ENCODE results near the gene FABP1.

Gene FABP1

DNA sequence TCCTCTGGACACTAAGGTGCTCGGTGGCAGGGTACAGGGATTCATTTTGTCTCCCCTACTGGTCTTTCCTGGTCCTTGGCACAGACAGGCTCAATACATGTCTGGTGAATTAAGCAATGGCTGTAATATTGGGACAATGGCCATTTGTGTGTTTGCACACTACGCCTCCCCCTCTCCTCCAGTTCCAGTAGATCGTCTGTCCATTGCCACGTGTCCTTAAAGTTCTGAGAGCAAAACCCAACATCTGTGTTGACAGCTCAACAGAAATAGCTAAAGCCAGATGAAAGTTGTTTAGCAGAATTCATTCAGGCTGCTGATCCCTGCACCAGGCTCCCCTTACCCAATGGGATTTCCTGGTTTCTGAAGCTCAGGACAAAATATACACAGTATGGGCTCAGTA is 9.0 kb upstream of the FABP1 start:
- no peak for DNase-seq

DNA sequence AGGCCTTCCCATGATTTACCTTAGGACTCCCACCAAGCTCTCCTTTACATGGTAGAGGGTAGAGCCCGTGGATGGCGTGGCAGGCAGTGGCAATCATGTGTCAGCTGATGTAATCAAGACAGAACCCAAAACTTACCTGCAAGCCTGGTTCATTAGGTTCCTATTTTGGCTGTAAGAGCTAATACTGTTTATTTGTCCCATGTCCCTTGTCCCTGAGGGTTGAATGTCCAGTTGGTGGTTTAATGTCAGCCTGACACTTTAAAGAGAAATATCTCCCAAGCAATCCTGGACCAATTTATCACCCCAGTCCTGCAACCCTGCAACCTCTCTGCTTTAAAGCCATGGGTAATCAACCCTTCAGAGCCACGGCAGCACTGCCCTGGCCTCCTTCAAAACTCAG is 6.0 kb upstream of the FABP1 start:
- DNase-seq = no peak

DNA sequence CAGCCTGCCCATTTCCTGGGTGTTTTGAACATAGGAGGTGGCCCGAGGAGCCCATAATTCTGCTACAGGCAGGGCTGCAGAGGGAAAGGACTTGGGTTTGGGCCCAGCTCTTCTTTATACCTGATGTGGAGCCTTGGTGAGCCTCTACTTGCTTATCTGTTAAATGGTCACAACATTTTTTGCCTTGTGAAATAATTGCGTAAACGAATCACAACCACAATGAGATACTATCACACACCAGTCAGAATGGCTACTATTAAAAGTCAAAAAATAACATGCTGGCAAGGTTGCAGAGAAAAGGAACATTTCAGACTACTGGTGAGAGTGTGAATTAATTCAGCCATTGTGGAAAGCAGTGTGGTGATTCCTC is 4.1 kb upstream of the FABP1 start:
- DNase-seq = no peak

DNA sequence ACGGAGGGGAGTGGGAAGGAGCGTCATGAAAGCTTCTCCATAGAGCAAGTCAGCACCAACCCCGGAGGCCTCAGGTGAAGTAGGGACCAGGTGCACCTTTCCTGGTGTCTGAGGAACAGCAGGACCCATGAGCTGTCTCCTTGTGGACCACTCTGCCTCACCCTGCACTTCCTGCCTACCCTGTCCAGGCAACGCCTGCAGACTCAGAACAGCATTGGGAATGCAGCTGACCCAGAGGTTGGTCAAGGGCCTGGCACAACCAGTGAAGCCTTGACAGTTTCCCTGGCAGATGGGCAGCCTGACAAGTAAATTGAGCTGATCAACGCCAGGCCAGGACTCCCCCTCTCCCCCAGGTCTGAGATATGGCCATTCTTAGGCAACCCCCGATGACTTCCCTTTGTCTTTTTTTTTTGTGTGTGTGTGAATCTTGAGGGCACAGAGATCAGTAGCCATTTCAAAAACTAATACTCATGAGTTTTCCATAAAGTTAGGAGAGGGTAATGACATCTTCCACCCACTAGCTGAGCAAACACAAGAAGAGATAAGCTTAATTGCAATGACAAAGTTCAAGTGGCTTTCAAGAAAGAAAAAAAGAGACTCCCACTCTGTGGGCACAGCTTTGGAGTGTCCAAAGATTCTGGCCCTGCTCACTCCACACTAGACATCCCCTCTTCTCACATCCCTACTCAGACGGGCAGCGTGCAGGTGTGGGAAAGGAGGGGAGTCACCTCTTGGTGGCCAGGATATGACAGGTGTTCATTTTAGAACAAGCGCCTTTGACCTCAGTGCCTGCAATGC is 3.5 kb upstream of the FABP1 start:
- DNase-seq = no peak

DNA sequence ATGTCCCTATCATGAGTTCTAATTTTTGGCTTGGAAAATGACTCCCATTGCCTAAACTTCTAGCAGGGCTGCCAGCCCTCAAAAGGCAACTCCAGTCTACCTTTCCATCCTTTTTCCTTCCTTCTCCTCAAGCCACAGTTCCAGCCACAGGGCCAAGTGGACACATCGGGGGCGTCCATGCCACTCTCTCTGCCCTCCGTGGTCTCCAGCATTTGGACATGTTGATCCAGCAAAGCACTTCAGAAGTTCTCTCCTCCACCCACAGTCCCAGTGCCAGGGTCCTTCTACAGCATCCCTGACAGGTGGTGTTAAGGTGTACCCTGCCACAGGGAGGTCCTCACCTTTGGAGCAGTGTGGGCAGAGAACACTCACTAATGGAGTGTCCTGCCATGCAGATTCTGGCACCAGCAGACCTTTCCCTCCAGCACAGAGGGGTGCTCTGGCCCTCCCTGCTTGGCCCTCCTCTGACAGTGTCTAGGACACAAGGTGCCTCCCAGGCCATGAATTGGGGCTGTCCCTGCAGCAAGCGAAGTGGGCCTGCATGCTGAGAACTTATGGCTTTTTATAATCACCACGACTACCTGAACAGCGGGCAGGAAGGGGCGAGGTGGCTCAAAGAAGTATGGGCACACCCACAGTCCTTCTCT is 1.6 kb upstream of the FABP1 start:
- no peak for DNase-seq

DNA sequence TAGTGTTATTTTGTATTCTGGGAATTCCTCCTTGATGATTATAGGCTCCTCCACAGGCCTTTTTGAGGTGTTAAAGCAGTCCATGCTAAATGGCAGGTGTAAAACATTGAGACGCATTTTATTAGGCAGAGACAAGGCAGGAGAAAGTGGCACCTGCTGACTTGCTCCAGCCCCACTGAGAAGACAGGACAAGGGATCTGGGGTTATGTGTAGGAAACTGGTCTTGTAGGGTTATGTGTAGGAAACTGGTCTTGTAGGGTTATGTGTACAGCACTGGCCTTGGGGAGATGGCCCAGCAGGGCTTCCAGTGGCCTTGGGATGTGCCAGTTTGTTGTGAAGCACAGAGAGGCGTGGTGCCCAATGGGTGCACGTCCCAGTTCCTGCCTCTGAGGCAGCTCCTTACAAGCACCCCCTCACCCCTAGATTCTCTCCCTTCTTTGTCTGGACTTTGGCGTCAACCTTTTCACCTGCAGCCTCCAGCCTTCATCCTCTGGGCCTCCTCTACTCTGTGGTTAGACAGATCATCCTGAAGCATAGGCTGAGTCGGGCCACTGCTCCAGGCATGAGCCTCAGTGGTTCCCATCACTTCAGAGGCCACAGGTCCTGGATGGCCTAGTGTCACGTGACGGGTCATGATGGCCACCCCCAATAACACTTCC is 921 bp upstream of the FABP1 start:
- no peak for DNase-seq

DNA sequence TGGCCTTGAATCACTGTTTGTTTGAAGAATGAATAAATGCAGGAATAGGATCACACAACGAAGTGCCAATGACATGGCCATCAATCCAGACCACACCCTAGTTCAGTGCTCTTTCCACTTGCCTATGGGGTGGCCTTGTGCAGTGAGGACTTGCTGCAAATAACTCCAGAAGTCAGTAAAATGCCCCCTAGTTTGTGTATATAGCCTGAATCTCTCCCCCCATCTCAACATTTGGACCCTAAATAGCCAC is 299 bp downstream of the FABP1 start:
- no peak for DNase-seq

DNA sequence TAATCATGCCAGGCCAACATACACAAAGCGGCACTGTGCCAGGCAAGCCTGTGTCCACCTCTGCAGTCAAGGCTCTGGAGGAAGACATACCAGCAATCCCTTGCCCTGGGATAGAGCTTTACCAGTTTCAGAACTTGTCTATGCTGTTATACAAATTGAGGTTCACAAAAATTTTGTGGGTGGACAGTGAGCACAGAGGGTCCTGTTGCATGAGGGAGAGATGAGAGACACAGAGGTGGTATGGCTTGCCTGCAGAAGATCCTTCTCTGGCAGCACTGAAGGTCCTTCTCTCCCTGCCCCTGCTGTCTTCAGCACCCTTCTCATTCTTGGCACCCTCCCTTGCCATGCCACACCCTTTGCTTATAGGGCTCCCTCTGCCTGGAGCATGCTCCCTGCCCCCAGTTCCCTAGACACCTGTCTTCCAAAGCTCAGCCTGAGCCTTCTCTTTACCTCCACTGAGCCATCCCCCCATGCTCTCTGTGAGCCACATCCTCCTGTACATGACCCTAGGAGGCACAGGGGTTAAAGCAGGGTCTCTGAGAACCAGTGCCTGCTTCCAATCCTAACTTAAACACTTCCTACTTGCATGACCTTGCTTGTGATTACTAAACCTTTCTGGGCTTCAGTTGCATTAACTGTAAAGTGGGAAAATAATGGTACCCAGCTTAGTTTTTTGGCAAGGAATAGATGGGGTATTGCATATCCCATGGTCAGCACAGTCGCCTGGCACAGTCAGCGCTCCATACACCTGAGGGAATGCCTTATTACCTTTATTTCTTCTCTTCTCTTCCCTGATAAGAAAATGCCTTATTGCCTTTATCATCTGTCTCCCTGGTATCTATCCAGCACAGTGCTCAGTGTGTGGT is 857 bp downstream of the FABP1 start:
- DNase-seq = no peak

DNA sequence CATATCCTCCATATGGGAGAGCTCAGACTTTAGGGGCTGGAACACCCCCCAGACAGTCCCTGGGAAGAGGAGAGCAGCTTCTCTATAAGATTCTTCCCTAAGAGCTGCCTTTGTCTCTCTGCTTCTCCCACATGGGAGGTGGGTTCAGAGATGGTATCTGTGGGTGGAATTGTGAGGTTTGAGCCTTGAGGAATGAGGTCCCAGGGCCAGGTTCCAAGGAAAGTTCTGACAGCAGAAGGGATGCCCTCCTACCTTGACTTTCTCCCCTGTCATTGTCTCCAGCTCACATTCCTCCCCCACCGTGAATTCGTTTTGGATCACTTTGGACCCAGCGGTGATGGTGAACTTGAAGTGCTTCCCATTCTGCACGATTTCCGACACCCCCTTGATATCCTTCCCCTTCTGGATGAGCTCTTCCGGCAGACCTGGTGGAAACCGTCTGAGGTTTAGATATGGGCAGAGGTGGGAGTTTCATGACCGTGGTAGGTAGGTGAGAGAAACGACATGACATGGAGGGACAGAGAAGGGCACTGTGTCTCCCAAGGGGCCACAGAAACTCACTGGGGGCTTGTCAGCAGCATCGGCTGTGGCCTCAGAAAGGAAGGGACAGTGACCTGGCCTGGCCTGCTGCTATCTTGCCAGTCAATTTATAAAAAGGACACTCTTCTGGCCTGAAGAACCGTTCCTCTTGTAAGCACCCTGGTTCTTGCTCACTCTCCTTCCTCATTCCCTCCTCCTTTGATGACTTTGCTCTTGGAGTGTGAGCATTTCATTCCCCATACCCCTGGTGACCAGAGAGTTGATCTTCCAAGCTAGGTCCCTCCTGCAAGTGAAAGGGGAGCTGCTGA is 1.7 kb downstream of the FABP1 start:
- DNase-seq = no peak

DNA sequence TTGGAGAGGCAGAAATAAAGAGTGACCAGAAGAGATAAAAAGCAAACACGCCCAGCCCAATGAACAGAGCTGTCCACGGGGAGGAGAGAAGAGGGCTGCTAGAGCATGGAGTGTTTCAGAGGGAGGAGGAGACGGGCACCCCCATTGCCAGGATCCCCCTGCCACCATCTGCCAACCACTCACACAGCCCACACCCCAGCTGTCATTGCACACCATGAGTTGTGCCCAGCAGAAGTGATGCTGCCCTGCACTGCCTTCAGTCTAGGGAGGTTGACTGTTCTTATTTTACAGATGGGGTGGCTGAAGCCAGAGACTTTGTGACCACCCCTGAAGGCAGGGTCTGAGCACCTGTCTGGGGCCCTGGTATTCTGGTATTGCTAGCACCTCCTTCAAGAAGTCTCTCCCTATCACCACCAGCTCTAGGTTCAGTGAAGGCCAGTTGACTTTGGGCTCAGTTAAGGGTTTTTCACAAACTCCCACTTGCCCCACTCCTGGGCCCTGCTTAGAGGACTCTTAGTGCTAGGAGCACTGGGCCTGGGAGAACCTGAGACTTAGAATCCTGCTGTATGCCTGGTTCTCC is 2.4 kb downstream of the FABP1 start:
- DNase-seq = no peak

DNA sequence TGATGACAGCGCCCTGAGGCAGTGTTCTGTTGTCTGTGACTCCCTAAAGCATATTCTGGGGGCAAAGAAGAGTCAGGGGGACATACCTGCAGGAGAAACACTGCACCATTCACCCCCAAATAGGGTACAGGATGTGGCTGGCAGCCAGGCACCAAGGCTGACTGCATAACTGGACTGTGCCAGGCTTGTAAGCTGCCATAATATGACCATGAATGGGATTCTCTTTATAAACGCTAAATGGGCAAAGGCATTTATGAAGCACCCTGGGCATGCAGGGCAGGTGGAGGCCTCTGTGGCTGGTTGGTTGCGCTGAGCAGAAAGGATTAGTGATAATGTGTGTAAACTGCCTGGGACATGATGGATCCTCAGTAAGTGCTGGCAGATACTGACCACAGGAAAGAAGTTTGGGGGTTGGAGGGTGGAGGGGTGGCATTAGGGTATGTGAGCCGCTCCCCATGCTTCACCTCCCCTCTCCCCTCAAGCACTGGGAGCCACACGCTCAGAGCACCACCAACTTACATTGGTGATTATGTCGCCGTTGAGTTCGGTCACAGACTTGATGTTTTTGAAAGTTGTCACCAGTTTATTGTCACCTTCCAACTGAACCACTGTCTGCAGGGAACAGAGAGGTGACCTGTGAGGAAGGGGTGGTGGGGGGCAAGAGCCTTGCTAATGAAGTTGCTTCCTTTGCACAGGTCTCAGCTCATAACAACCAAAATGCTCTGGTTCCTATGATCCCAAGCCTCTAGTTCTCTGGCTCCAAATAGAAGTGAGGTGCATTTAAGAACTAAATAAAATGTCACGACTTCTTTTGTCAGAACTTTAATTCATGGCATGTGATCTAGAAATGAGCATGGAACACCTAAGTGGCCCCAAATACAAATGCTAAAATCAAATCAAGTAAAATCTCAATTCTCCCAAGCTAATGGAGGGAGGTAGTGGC is 3.6 kb downstream of the FABP1 start:
- DNase-seq = no peak

DNA sequence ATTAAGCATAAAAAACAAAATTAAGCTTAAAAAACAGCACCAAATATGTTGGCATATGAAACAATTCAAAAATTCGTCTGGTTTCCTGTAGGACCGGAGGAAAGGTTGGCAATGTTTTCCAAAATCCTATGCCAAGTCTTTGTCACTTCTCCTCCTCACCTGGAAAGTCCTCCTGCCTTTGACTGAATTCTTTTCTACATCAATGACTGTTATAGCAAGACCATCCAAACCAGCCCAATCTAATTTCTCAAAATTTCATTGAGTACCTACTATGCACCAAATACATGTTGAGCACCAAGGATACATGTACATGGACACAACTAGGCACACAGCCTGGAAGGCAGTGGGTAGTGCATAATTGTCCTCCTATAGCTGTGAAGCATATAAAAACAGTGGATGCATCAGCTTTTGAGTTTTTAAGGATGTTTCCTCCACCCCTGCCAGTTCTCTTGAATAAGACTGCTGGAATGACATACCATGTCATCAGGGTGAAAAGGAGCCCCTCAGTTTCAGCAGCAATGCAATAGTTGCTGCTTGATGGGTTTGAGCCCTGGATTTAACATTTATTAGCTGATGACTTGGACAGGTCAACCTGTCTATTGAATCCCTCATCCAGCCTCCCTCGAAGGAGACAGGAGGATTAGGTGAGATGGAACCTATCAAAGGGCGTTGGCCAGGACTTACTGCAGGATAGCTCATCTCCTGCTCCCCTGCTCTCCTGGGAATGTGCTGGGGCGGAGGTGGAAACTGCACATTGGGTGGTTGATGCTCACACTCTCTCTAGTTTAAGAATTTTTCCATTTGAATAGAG is 4.5 kb downstream of the FABP1 start:
- DNase-seq = no peak

DNA sequence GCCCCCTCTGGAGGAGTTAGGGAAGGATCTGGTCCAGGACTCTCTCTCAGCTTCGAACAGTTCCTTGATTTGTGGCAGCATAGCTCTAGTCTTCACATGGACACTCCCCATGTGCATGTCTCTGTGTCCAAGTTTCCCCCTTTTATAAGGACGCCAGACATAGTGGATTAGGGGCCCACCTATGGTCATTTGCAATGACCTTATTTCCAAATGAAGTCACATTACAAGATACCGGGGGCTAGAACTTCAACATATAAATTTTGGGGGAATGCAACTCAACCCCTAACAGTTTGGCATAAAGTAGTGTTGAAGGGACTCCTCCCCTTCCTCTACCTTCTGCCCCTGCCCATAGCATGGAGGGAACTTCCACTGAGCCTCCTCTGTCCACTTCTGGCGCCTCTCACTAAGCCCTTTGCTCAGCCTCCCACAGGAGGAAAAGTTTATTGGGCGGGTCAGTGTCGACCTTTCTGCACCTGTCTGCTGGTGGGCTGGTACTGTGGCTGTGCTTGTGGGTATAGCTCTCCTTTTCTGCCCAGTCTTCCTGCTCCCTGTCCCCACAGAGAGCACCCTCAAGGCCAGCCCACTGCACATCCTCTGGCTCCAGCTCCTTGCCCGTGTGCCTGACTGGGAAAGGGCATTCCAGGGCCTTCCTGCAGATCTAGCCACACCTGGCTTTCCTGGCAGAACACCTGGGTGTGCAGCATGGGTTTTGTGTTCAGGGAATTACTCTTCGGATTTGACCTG is 5.5 kb downstream of the FABP1 start:
- no peak for DNase-seq

DNA sequence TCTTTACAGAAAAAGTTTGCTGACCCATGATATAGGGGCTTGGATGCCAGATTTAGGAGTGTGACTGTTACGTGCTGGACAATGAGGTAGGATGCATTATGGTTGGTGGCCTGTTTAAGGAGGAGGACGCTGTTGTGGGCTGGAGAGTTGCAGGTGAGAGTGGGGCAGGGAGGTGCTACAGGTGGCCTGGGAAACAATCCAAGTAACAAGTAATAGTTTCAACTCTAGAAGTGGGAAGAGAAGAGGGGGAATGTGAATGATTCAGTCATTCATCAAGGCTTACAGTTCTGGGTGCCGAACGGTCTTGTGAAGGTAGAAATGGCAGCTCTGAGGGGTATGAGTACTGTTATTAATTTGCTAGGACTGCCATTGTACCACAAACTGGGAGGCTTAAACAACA is 6.2 kb downstream of the FABP1 start:
- no peak for DNase-seq

DNA sequence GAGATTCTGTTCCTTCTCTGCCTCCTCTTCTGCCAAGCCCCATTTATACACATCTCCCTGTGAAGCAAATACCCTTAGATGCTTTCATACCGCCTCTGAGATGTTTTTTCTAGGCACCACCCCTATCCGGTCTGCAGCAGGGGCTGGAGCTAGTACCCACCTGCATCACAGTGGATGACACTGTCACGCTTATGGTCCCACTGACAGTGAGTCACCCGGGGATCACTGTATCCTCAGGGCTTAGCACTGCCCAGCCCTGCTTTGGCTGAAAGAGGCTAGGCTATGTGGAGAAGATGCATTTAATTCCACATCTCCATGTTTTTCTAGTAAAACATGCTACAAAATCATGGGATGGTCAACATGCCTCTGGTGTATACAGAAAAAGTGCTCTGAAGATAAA is 9.9 kb downstream of the FABP1 start:
- no peak for DNase-seq

DNA sequence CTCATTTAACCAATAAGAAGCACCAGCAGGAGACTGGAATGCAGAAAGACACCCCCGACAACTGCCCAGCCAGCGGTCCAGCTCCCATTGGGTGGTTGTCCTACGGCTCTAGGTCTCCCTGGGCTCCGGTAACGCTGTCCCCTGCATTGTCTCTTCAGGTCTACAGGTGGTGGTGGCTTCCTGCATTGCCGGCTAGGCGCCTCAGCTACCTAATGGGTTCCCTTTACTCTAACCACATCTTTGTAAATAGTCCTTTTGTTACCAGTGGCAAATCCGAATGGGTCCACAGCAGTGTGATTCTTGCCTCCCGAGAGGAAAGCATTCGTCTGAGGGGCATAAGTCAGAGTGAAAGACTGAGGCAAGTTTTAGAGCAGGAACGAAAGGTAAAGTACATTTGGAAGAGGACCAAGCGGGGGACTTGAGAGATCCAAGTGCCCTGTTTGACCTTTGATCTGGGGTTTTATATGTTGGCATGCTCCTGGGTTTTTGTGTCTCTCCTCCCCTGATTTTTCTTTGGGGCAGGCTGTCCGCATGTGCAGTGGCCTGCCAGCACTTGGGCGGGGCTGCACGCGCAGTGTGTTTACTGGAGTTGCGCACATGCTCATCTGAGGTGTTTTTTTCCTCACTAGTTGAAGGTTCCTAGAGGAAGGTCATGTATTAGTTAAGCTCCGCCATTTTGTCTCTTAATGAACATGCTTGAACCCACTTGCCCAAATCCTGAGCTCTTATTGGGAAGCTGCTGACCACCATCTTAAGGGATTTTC is 11.0 kb downstream of the FABP1 start:
- DNase-seq = no peak

DNA sequence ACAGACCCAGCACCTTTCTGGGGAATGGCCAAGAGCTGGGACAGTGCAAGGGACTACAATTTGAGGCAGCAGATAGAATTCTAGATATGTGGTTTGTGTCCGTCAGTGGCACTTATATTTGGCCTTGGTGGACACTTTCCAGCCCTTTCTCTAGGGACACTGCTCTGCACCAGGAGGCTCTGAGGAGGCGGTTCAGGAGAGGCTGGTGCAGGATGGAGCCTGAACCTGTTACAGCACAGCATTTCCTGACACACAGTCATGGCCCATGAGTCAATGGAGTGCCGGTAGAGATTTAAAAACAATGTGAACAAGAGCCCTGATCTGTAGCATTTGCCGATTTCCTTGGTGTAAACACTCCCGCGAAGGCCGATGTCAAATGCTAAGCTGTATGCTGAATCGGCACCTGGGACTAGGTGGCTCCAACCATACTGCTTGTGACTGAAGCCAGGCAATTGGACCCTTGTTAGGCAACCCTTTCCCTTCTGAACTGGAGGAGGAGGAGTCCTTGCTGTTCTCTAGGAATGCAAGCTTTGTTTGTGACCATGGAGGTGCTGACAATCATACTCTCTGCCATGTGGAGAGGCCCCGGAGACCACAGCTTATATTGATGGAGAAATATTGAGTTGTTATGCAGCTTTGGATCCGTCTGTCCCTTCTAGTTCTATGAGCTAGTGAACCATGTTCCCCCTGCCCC is 11.9 kb downstream of the FABP1 start:
- no peak for DNase-seq

DNA sequence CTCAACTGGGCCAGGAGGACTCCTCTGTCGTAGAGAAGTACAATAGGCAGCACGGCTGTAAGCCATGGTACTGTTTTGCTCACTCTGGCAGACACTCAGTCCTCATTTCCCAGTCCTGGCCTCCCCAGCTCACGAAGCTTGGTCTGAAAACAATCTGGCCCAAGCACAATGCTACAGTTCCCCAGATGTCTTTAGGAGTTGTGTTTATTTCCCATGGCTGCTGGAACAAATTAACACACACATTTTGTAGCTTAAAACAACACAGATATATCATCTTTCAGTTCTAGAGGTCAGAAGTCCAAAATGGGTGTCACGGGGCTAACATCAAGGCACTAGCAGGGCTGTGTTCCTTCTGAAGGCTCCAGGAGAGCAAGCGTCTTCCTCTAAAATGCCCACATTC is 13.0 kb downstream of the FABP1 start:
- no peak for DNase-seq

All from NCI-H146 (cell line).